ENCODE data around the gene ACKR2. TPM values are rescaled to one million over a fixed set of nuclear protein-coding genes. Genes with fewer than 3 reads are reported as not detected.

Gene ACKR2
- total and polyA plus RNA-seq, 2 of the 13 experiments (the other 11 are each of a cell fraction or from before 2014, with no cell fraction given) = 1.1 to 1.9 TPM

GRCh38 chr3:42855547-42856380 lies 46.5 kb downstream of the ACKR2 start (continued):
- no peak for TF ChIP-seq SRSF9 (IDR thresholded peaks at IDR 0.05; ENCODE audit: borderline replicate concordance, insufficient read depth, low read depth, low read length, poor library complexity, severe bottlenecking)
- peak; percentile 51; the same call in 1 of the 2 replicates for TF ChIP-seq SNAPC4 (CRISPR knock-in tag; IDR thresholded peaks at IDR 0.05)
- TF ChIP-seq ZNF235 (CRISPR knock-in tag; IDR thresholded peaks at IDR 0.05; ENCODE audit: borderline replicate concordance) = 0 out of 2 replicates have a peak, but pooled peaks have one; percentile 21
- peak; percentile 92 for TF ChIP-seq FOXP4 (CRISPR knock-in tag; IDR thresholded peaks at IDR 0.05)
- peak; percentile 80 for TF ChIP-seq TBL1XR1 (IDR thresholded peaks at IDR 0.05; ENCODE audit: borderline replicate concordance, low read length, partially characterized antibody)
- no peak for TF ChIP-seq HMGA1 (CRISPR knock-in tag; conservative IDR thresholded peaks at IDR 0.05)
- no peak for TF ChIP-seq SUZ12 (IDR thresholded peaks at IDR 0.05; ENCODE audit: low read depth, low read length)
- peak; percentile 91 for TF ChIP-seq ISL2 (CRISPR knock-in tag; IDR thresholded peaks at IDR 0.05)
- TF ChIP-seq ZNF883 (CRISPR knock-in tag; IDR thresholded peaks at IDR 0.05; ENCODE audit: not compliant biosample characterization) = no peak
- no peak for TF ChIP-seq NFIB (CRISPR knock-in tag; IDR thresholded peaks at IDR 0.05; ENCODE audit: borderline replicate concordance)
- peak; percentile 93; the same call in 1 of the 2 replicates for TF ChIP-seq FOXK2 (IDR thresholded peaks at IDR 0.05)
- TF ChIP-seq ZSCAN20 (CRISPR knock-in tag; IDR thresholded peaks at IDR 0.05; ENCODE audit: borderline replicate concordance) = no peak
- peak; percentile 94 for TF ChIP-seq HIC2 (CRISPR knock-in tag; IDR thresholded peaks at IDR 0.05; ENCODE audit: low read depth)
- no peak for TF ChIP-seq FUBP1 (CRISPR knock-in tag; IDR thresholded peaks at IDR 0.05; ENCODE audit: borderline replicate concordance)
- TF ChIP-seq PCBP2 (optimal IDR thresholded peaks at IDR 0.05; ENCODE audit: low read depth, low read length, poor library complexity, severe bottlenecking) = no peak
- peak; percentile 96 for TF ChIP-seq NCOA1 (CRISPR knock-in tag; IDR thresholded peaks at IDR 0.05)
- TF ChIP-seq RBM22 (optimal IDR thresholded peaks at IDR 0.05; ENCODE audit: low read length) = no peak
